GM18511 (cell line): ENCODE measurements around the gene UVSSA.

ENCODE experiments used
- ATAC-seq: cut with Tn5 transposase; IDR thresholded peaks from one replicate; pipeline ENCODE4 v1.9.1; 2021; ENCODE audit warnings: mild to moderate bottlenecking, moderate library complexity; ENCODE audit not compliant: unreplicated experiment

Gene UVSSA

GRCh38 chr4:1345903-1346780, 866 bp upstream of the UVSSA start:
- ATAC-seq, result peak; percentile 35

- ATAC-seq, result peak; percentile 37
Observed at GRCh38 chr4:1347410-1347864, 429 bp downstream of the UVSSA start.

- ATAC-seq, result no peak
Observed at GRCh38 chr4:1348014-1348513, 1.1 kb downstream of the UVSSA start.

- ATAC-seq, result no peak
Observed at GRCh38 chr4:1348746-1349145, 1.7 kb downstream of the UVSSA start.

- no peak for ATAC-seq
Observed at GRCh38 chr4:1349359-1350168, 2.6 kb downstream of the UVSSA start.

GRCh38 chr4:1350169-1350520, 3.1 kb downstream of the UVSSA start:
- no peak for ATAC-seq

- no peak for ATAC-seq
Observed at GRCh38 chr4:1351854-1352566, 5.0 kb downstream of the UVSSA start.

GRCh38 chr4:1352567-1352900, 5.5 kb downstream of the UVSSA start:
- no peak for ATAC-seq

- no peak for ATAC-seq
Observed at GRCh38 chr4:1353186-1354055, 6.4 kb downstream of the UVSSA start.

GRCh38 chr4:1354136-1354982, 7.4 kb downstream of the UVSSA start:
- ATAC-seq, result no peak

GRCh38 chr4:1354983-1355275, 7.9 kb downstream of the UVSSA start:
- no peak for ATAC-seq

- ATAC-seq, result no peak
Observed at GRCh38 chr4:1355378-1355777, 8.4 kb downstream of the UVSSA start.

GRCh38 chr4:1356181-1356998, 9.4 kb downstream of the UVSSA start:
- ATAC-seq, result no peak

GRCh38 chr4:1357356-1358248, 10.6 kb downstream of the UVSSA start:
- ATAC-seq, result no peak

- ATAC-seq, result no peak
Observed at GRCh38 chr4:1358421-1359143, 11.6 kb downstream of the UVSSA start.

- no peak for ATAC-seq
Observed at GRCh38 chr4:1359144-1359501, 12.1 kb downstream of the UVSSA start.

GRCh38 chr4:1359976-1360375, 13.0 kb downstream of the UVSSA start:
- ATAC-seq, result no peak
